Measurements from ENCODE around the gene TMPRSS9. TPM values are rescaled to one million over a fixed set of nuclear protein-coding genes. Genes with fewer than 3 reads are reported as not detected.

The TMPRSS9 gene
- polyA plus RNA-seq, 6 donors from 2014 or later: not detected

DNA sequence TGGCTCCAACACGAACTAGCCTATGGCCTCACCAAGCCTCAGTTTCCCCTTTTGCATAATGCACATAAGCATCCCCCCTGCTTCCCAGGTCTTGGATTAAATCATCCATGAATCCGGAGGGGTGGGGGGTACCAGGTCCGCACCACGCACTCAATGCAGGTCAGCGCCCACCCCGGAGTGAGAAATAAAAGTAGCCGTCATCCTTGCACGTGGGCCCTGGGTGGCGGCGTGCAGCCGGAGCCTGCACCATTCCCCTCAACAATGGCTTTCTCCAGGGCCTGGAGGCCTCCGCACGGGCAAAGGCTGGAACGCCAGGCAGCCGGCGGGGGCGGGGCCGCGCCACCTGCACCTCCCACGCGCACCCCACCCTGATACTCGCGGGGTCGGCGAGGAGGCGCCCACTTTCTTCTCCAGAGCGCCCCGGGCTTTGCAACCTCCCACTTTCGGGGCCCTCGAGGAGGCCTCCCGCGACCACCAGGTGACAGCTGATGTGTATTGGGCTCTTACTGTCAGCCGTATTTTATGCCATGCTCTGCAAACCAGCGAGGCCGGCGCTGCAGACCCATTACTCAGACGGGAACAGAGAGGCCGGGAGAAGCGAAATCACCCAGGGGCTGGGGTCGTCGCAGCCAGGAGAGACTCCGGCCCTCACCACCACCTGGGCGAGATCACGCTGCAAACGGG is 115.1 kb downstream of the TMPRSS9 start:
- peak; percentile 64 for DNase-seq
- ATAC-seq (ENCODE audit: low read depth in 2 of 2): peak; percentile 11 to 15
- Mint-ChIP-seq H3K9me3 (peaks cover 0 to 4% (median 0%) of the 10 kb centered on the region in 7 donors), H3K4me3 (peak overlapping the region; percentile 85 to 100 (median 98)), H3K27me3 (peaks cover 0 to 3% (median 0%) of the 10 kb centered on the region in 3 donors), H3K4me1 (peaks cover 33 to 37% (median 35%) of the 10 kb centered on the region in 3 donors), H3K36me3 (no peaks in the 10 kb centered on the region), H3K27ac (peak overlapping the region; percentile 78 to 97 (median 94))

Other genes starting within 250 kb of the TMPRSS9 start
- gene AP3D1, start 208.7 kb upstream of the TMPRSS9 start, polyA plus RNA-seq (ENCODE audit: low read depth in 6 of 6): 10 to 100 TPM in 5 of 6 donors, 1 to 10 TPM in 1; 6.7 to 36.3 (median 15.5) TPM
- gene DOT1L, start 196.3 kb upstream of the TMPRSS9 start, polyA plus RNA-seq (ENCODE audit: low read depth in 6 of 6): 1 to 10 TPM in 1 of 6 donors, under 1 TPM in 5; 0.11 to 2.4 (median 0.70) TPM
- 100 to 1,000 TPM in 5 of 6 donors, 10 to 100 TPM in 1; 98.9 to 148 (median 126) TPM for gene PLEKHJ1, start 123.9 kb upstream of the TMPRSS9 start, polyA plus RNA-seq (ENCODE audit: low read depth in 6 of 6)
- 10 to 100 TPM; 13.1 to 37.2 (median 20.3) TPM for gene SF3A2, start 123.4 kb upstream of the TMPRSS9 start, polyA plus RNA-seq (ENCODE audit: low read depth in 6 of 6)
- gene AMH, start 110.9 kb upstream of the TMPRSS9 start, polyA plus RNA-seq (ENCODE audit: low read depth in 6 of 6): not detected
- under 1 TPM in 3 of 6 donors, not detected in 3; 0.41 to 0.87 (median 0.53) TPM for gene JSRP1, start 103.8 kb upstream of the TMPRSS9 start, polyA plus RNA-seq (ENCODE audit: low read depth in 6 of 6)
- gene PEAK3, start 78.1 kb upstream of the TMPRSS9 start, polyA plus RNA-seq (ENCODE audit: low read depth in 6 of 6): 1 to 10 TPM in 1 of 6 donors, under 1 TPM in 4, not detected in 1; 0.30 to 1.0 (median 0.49) TPM
- 10 to 100 TPM in 5 of 6 donors, 1 to 10 TPM in 1; 6.4 to 45.0 (median 15.4) TPM for gene LINGO3, start 52.1 kb upstream of the TMPRSS9 start, polyA plus RNA-seq (ENCODE audit: low read depth in 6 of 6)
- gene LSM7, start 31.7 kb upstream of the TMPRSS9 start, polyA plus RNA-seq (ENCODE audit: low read depth in 6 of 6): 100 to 1,000 TPM; 275 to 337 (median 314) TPM
- gene SPPL2B, start 31.6 kb upstream of the TMPRSS9 start, polyA plus RNA-seq (ENCODE audit: low read depth in 6 of 6): 10 to 100 TPM; 13.0 to 38.0 (median 18.7) TPM
- gene TIMM13, start 67.3 kb downstream of the TMPRSS9 start, polyA plus RNA-seq (ENCODE audit: low read depth in 6 of 6): 10 to 100 TPM; 50.0 to 99.3 (median 70.8) TPM
- 1 to 10 TPM; 3.2 to 5.4 (median 4.5) TPM for gene LMNB2, start 96.7 kb downstream of the TMPRSS9 start, polyA plus RNA-seq (ENCODE audit: low read depth in 6 of 6)
- 100 to 1,000 TPM in 3 of 6 donors, 10 to 100 TPM in 3; 40.2 to 177 (median 125) TPM for gene GADD45B, start 115.9 kb downstream of the TMPRSS9 start, polyA plus RNA-seq (ENCODE audit: low read depth in 6 of 6)

Measured in naive B cell (primary cell).